H54 (cell line): ENCODE data around the gene GNG13.
"Not testable (repeated sequence)": the region's sequence is repeated elsewhere in the genome, so short reads cannot be mapped to it uniquely, and the experiment has no call there.

Experiments
- DNase-seq: peaks from one replicate; pipeline ENCODE4 v3.0.0; 2011; ENCODE audit warnings: low spot score, mixed read lengths; ENCODE audit not compliant: insufficient read length
- FAIRE-seq: peaks from 3 replicates; lab custom pipeline; 2011; peaks lifted over from hg19 to GRCh38; lab: Jason Lieb, UNC
- POLR2A ChIP-seq: IDR thresholded peaks from 2 replicates; pipeline ENCODE4 v1.6.1; 2011; ENCODE audit warnings: low read depth, mild to moderate bottlenecking, low read length

GNG13 gene

GRCh38 chr16:839643-840408 lies 39.3 kb upstream of the GNG13 start:
- no peak for DNase-seq
- TF ChIP-seq POLR2A = no peak
- no peak for FAIRE-seq

- no peak for TF ChIP-seq POLR2A
- FAIRE-seq = no peak
- DNase-seq = no peak
Measured at GRCh38 chr16:838741-839140, 38.2 kb upstream of the GNG13 start.

GRCh38 chr16:836822-837221 lies 36.3 kb upstream of the GNG13 start:
- DNase-seq, FAIRE-seq: not testable (repeated sequence)

- FAIRE-seq = no peak
- no peak for DNase-seq
- TF ChIP-seq POLR2A = no peak
Measured at GRCh38 chr16:836221-836620, 35.7 kb upstream of the GNG13 start.

- no peak for FAIRE-seq
- no peak for DNase-seq
- TF ChIP-seq POLR2A = no peak
Measured at GRCh38 chr16:835373-835772, 34.8 kb upstream of the GNG13 start.

- TF ChIP-seq POLR2A = no peak
- FAIRE-seq (no peak), DNase-seq (no peak)
Measured at GRCh38 chr16:833411-833810, 32.9 kb upstream of the GNG13 start.

- DNase-seq (no peak), FAIRE-seq (no peak)
- no peak for TF ChIP-seq POLR2A
Measured at GRCh38 chr16:832652-833336, 32.3 kb upstream of the GNG13 start.

- FAIRE-seq = no peak
- DNase-seq = no peak
- TF ChIP-seq POLR2A = no peak
Measured at GRCh38 chr16:831571-832413, 31.3 kb upstream of the GNG13 start.

- FAIRE-seq (no peak), DNase-seq (no peak)
- no peak for TF ChIP-seq POLR2A
Measured at GRCh38 chr16:830871-831570, 30.5 kb upstream of the GNG13 start.

GRCh38 chr16:830107-830870 lies 29.8 kb upstream of the GNG13 start:
- no peak for TF ChIP-seq POLR2A
- FAIRE-seq = no peak
- no peak for DNase-seq

GRCh38 chr16:828891-829290 lies 28.4 kb upstream of the GNG13 start:
- DNase-seq (no peak), FAIRE-seq (no peak)
- TF ChIP-seq POLR2A = no peak

GRCh38 chr16:827513-827912 lies 27.0 kb upstream of the GNG13 start:
- FAIRE-seq = no peak
- TF ChIP-seq POLR2A = no peak
- no peak for DNase-seq
